Endothelial cell of umbilical vein (primary cell): ENCODE measurements around the gene DEFB112. TPM values are rescaled to one million over a fixed set of nuclear protein-coding genes. Genes with fewer than 3 reads are reported as not detected.

Experiments
- BruUV-seq: library from RNA; stranded (reverse); fragments of 400-500 nt; replicated peaks from 2 replicates; lab custom pipeline; 2021; lab: Mats Ljungman, UMichigan
- CTCF ChIA-PET: fragments of 300-600, 350-600 bp; sonication (Branson Sonifier 250); formaldehyde crosslinking; loops from one replicate; lab custom pipeline; 2021; ENCODE audit warnings: antibody characterized with exemption, inconsistent platforms; lab: Charles Lee
- POLR2A ChIA-PET: fragments of 300-600, 350-600 bp; sonication (Branson Sonifier 250); formaldehyde crosslinking; loops from one replicate; lab custom pipeline; 2021; ENCODE audit warnings: antibody characterized with exemption, inconsistent platforms; lab: Charles Lee
- DNase-seq: peaks from one replicate; pipeline ENCODE4 v3.0.0-alpha.2; 2011; ENCODE audit warnings: low read depth, low spot score
- FAIRE-seq: peaks from 2 replicates; lab custom pipeline; 2011; peaks lifted over from hg19 to GRCh38; lab: Jason Lieb, UNC
- H2AFZ ChIP-seq: 2 replicates; pipeline ENCODE4 v1.6.0; 2012; ENCODE audit warnings: low read depth, low read length, control low read depth, inconsistent platforms
- H3K27ac ChIP-seq: 2 replicates; pipeline ENCODE4 v1.5.1; 2011; ENCODE audit warnings: low read depth, mild to moderate bottlenecking, control low read depth, low read length, moderate library complexity; ENCODE audit not compliant: insufficient read depth
- H3K27me3 ChIP-seq, 2 experiments: 2 replicates each; pipeline versions ENCODE4 v1.6.0 to v1.6.1; 2011; ENCODE audit warnings: low read length in 2 of 2, mixed read lengths in 1 of 2; ENCODE audit not compliant: control insufficient read depth in 2 of 2, insufficient read depth in 2 of 2
- H3K36me3 ChIP-seq, 2 experiments: 2 replicates in 1 of 2; 3 replicates in 1 of 2; pipeline ENCODE4 v1.5.1; 2011; ENCODE audit warnings: low read length in 2 of 2, mild to moderate bottlenecking in 1 of 2, moderate library complexity in 1 of 2; ENCODE audit not compliant: control insufficient read depth in 2 of 2, insufficient read depth in 2 of 2; ENCODE audit errors: extremely low read depth in 1 of 2
- H3K4me1 ChIP-seq: 3 replicates; pipeline ENCODE4 v1.5.1; 2011; ENCODE audit warnings: mild to moderate bottlenecking, low read length; ENCODE audit not compliant: control insufficient read depth, insufficient read depth; ENCODE audit errors: extremely low read depth
- H3K4me2 ChIP-seq: 2 replicates; pipeline ENCODE4 v1.6.1; 2011; ENCODE audit warnings: low read length, control low read depth, mixed read lengths; ENCODE audit not compliant: insufficient read depth
- H3K4me3 ChIP-seq, 3 experiments: fragments of 200-600 bp in 1 of 3; sonication (generic), shearing (Covaris generic) in 1 of 3; replicated peaks in 1 of 3; 2 replicates each; pipeline ENCODE4 v1.5.1; 2011 to 2016; ENCODE audit warnings: control low read depth in 3 of 3, low read length in 3 of 3, mild to moderate bottlenecking in 2 of 3, inconsistent platforms in 1 of 3, low read depth in 1 of 3, moderate library complexity in 1 of 3; ENCODE audit not compliant: insufficient read depth in 1 of 3
- H3K79me2 ChIP-seq: 2 replicates; pipeline ENCODE4 v1.6.0; 2012; ENCODE audit warnings: low read length, inconsistent platforms; ENCODE audit not compliant: control insufficient read depth, insufficient read depth
- H3K9ac ChIP-seq: replicated peaks from 2 replicates; pipeline ENCODE3; 2011; ENCODE audit warnings: low read length, control low read depth; ENCODE audit not compliant: insufficient read depth; ENCODE audit errors: extremely low read depth
- H3K9me1 ChIP-seq: replicated peaks from 3 replicates; pipeline ENCODE4 v1.6.0; 2011; ENCODE audit warnings: mild to moderate bottlenecking, low read length; ENCODE audit not compliant: control insufficient read depth, insufficient read depth; ENCODE audit errors: extremely low read depth
- H3K9me3 ChIP-seq: replicated peaks from 2 replicates; pipeline ENCODE4 v1.5.1; 2012; ENCODE audit warnings: low read length, inconsistent platforms; ENCODE audit not compliant: control insufficient read depth, insufficient read depth
- H4K20me1 ChIP-seq: replicated peaks from 2 replicates; pipeline ENCODE3; 2011; ENCODE audit warnings: mild to moderate bottlenecking, low read length; ENCODE audit not compliant: control insufficient read depth, insufficient read depth; ENCODE audit errors: extremely low read depth
- CTCF ChIP-seq, 2 donors: IDR thresholded peaks; 1 replicate in 1 of 2; 2 replicates in 1 of 2; pipeline ENCODE4 v1.5.1; 2011; ENCODE audit warnings: low read length in 2 of 2, mild to moderate bottlenecking in 2 of 2, moderate library complexity in 2 of 2, control low read depth in 1 of 2, inconsistent platforms in 1 of 2, low read depth in 1 of 2; ENCODE audit not compliant: insufficient read depth in 1 of 2; ENCODE audit errors: extremely low read depth in 1 of 2
- EZH2 ChIP-seq: IDR thresholded peaks from 2 replicates; pipeline ENCODE4 v1.6.1; 2012; ENCODE audit warnings: borderline replicate concordance, low read depth, mild to moderate bottlenecking, moderate library complexity, low read length, inconsistent platforms; ENCODE audit not compliant: severe bottlenecking
- FOS ChIP-seq: IDR thresholded peaks from 2 replicates; pipeline ENCODE4 v1.6.1; 2011; ENCODE audit warnings: mild to moderate bottlenecking, low read length, moderate library complexity, borderline replicate concordance; ENCODE audit not compliant: insufficient read depth
- GATA2 ChIP-seq: IDR thresholded peaks from 2 replicates; pipeline ENCODE4 v1.7.0; 2011; ENCODE audit warnings: low read depth, mild to moderate bottlenecking, moderate library complexity, mixed read lengths, low read length; ENCODE audit not compliant: insufficient read length, insufficient read depth
- JUN ChIP-seq: IDR thresholded peaks from 2 replicates; pipeline ENCODE4 v1.6.1; 2011; ENCODE audit warnings: borderline replicate concordance, low read depth; ENCODE audit not compliant: insufficient read length, insufficient read depth
- MAX ChIP-seq: IDR thresholded peaks from 2 replicates; pipeline ENCODE4 v1.6.1; 2011; ENCODE audit not compliant: insufficient read depth, insufficient read length
- MYC ChIP-seq: IDR thresholded peaks from one replicate; pipeline ENCODE4 v1.6.1; 2011; ENCODE audit warnings: mild to moderate bottlenecking, low read depth, low read length
- POLR2A ChIP-seq: IDR thresholded peaks from 2 replicates; pipeline ENCODE4 v1.6.1; 2012; ENCODE audit warnings: low read depth, mild to moderate bottlenecking, control low read depth, low read length
- POLR2AphosphoS5 ChIP-seq: IDR thresholded peaks from 2 replicates; pipeline ENCODE4 v1.6.1; 2012; ENCODE audit warnings: low read depth, mild to moderate bottlenecking, control low read depth, low read length, moderate library complexity; ENCODE audit not compliant: insufficient read depth
- dilution Hi-C: fragments of 300-500 bp; cut with MboI; formaldehyde crosslinking; loops from one replicate; pipeline ENCODE4 v1.15.0; 2019; ENCODE audit warnings: low sequenced_read_pairs; ENCODE audit not compliant: extremely low pct_ligation_motif_present
- intact Hi-C: fragments of 100-400 bp; cut with micrococcal nuclease; formaldehyde crosslinking; loops from one replicate; pipeline ENCODE4 v1.10.0; 2022
- polyA plus RNA-seq, 4 experiments: library from polyadenylated mRNA; depleted of rRNA in 3 of 4; stranded (reverse) in 3 of 4; unstranded in 1 of 4; fragments of >200 nt; gene quantifications; 2 replicates each; pipeline versions ENCODE4 v1.2.1 to v1.2.3, GENCODE V29; 2011 to 2012; ENCODE audit warnings: missing spikeins in 1 of 4
- total RNA-seq: library from RNA; stranded (reverse); gene quantifications from 2 replicates; pipeline ENCODE4 v1.2.3, GENCODE V29; 2021

Gene DEFB112
- total and polyA plus RNA-seq, 2 donors (not counting 3 experiments of a cell fraction or from before 2014, with no cell fraction given): not detected

GRCh38 chr6:50047026-50047425, 2.7 kb downstream of the DEFB112 start:
- Histone ChIP-seq H2AFZ (no peak overlapping the region), H4K20me1 (no peaks in the 10 kb centered on the region), H3K4me2 (no peak overlapping the region), H3K4me1 (no peaks in the 10 kb centered on the region), H3K36me3 (no peaks in the 10 kb centered on the region), H3K27ac (no peak overlapping the region), H3K79me2 (no peaks in the 10 kb centered on the region), H3K9ac (no peak overlapping the region), H3K9me1 (no peaks in the 10 kb centered on the region), H3K9me3 (no peaks in the 10 kb centered on the region), H3K4me3 (no peak overlapping the region), H3K27me3 (no peaks in the 10 kb centered on the region)
- dilution Hi-C loops: no loop called here
- no TSS peak for BruUV-seq
- no peak for DNase-seq
- FAIRE-seq: no peak
- POLR2A ChIA-PET: no interaction called here
- no peak for TF ChIP-seq FOS
- no peak for TF ChIP-seq MYC
- no peak for TF ChIP-seq JUN
- TF ChIP-seq CTCF (IDR thresholded peaks at IDR 0.05; ENCODE audit: extremely low read depth in 1 of 2, insufficient read depth in 1 of 2, low read depth in 1 of 2, low read length in 2 of 2): no peak
- TF ChIP-seq GATA2: no peak
- no peak for TF ChIP-seq POLR2A
- TF ChIP-seq EZH2: no peak
- no peak for TF ChIP-seq MAX
- no peak for TF ChIP-seq POLR2AphosphoS5
- CTCF ChIA-PET: no interaction called here
- intact Hi-C loops: no loop called here
